AG09309 (cell line): Measurements from ENCODE around the gene SNRPD1.

Source experiments
- DNase-seq: peaks from one replicate; pipeline ENCODE4 v3.0.0-alpha.2; 2010; ENCODE audit warnings: low read depth
- H3K4me3 ChIP-seq: 2 replicates; pipeline ENCODE4 v1.5.1; 2011; ENCODE audit warnings: mild to moderate bottlenecking, low read depth, low read length, moderate library complexity; ENCODE audit not compliant: control insufficient read depth
- TF ChIP-seq, protein P1 (sequence below): IDR thresholded peaks from 2 replicates; pipeline ENCODE4 v1.5.1; 2011; ENCODE audit warnings: mild to moderate bottlenecking, low read depth, low read length, inconsistent platforms; ENCODE audit not compliant: insufficient read depth, control insufficient read depth; ENCODE audit errors: missing control alignments

The SNRPD1 gene

GRCh38 chr18:21597620-21598019 lies 14.5 kb upstream of the SNRPD1 start:
- DNase-seq: no peak
- TF ChIP-seq, protein P1, sequence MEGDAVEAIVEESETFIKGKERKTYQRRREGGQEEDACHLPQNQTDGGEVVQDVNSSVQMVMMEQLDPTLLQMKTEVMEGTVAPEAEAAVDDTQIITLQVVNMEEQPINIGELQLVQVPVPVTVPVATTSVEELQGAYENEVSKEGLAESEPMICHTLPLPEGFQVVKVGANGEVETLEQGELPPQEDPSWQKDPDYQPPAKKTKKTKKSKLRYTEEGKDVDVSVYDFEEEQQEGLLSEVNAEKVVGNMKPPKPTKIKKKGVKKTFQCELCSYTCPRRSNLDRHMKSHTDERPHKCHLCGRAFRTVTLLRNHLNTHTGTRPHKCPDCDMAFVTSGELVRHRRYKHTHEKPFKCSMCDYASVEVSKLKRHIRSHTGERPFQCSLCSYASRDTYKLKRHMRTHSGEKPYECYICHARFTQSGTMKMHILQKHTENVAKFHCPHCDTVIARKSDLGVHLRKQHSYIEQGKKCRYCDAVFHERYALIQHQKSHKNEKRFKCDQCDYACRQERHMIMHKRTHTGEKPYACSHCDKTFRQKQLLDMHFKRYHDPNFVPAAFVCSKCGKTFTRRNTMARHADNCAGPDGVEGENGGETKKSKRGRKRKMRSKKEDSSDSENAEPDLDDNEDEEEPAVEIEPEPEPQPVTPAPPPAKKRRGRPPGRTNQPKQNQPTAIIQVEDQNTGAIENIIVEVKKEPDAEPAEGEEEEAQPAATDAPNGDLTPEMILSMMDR: no peak
- H3K4me3 ChIP-seq: no peak overlapping the region

- TF ChIP-seq, protein P1: no peak
- DNase-seq: no peak
- H3K4me3 ChIP-seq: peak overlapping the region; percentile 99
Measured at GRCh38 chr18:21598726-21599584, 13.2 kb upstream of the SNRPD1 start.

DNA sequence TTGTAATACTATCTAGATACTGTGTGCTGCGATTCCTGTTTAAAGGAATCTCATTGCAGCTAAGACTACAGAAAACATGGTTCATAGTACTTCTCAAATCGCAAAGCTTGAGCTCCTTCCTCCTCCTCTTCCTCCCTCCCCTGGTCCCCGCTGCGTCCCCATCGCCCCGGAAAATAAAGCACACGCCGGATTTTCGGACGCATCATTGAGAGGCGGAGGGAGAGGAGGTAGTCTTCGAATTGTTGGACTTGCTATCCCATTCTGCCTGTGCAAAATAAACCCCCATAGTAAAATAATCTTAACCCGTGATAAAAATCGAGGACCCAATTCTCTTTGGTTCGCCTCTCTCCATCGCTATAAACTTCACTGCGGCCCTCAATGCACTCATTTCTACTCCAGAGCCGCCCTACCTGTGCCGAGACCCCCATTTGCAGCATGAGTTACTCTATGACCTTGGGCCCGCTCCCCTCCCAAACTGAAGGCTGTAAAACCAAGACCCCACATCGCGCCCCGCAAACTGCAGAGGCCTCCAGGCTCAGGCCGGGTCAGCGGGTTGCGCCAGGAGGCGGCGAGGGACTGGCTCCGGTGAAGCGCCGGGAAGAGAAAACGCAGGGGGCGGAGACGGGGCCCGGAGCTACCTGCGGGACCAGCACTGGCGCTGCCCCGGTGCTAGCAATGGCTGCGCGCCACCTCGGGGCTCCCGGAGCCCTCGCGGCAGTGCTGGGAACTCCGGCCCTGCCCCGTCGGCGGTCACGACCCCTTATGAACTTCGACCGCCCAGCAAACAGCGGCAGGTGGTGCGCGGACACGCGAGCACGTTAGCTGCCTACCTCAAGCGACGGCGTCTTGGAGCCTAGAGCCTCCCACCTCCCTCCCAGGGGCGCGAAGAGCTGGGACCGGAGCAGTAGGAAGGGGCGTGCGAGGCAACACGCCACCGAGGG lies 12.3 kb upstream of the SNRPD1 start:
- DNase-seq: no peak
- TF ChIP-seq, protein P1: peak; percentile 3
- peak overlapping the region; percentile 99 for H3K4me3 ChIP-seq

- peak; percentile 94 for DNase-seq
- TF ChIP-seq, protein P1: peak; percentile 75
- peak within 1 kb of the TSS; percentile 99 for H3K4me3 ChIP-seq
Measured at GRCh38 chr18:21600526-21601410, 11.3 kb upstream of the SNRPD1 start, which contains the start of gene ESCO1. ESCO1 (minus strand) TSS chr18:21600704; CDS start chr18:21574843, 25,861 bp downstream.

DNA sequence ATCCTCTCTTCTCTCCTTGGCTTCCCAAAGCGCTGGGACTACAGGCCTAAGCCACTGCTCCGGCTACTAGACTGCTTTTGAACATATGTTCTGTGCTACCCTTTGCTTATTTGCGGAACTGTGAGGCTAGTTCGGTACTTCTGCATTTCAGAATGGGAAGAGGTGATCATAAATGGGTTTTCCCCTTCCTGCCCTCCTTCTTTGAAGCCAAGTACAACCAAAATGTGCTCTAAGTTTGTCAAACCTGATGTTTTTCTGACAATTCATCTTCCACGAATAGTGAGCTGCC lies 9.9 kb upstream of the SNRPD1 start:
- H3K4me3 ChIP-seq: no peak overlapping the region
- DNase-seq: no peak
- TF ChIP-seq, protein P1: no peak

DNA sequence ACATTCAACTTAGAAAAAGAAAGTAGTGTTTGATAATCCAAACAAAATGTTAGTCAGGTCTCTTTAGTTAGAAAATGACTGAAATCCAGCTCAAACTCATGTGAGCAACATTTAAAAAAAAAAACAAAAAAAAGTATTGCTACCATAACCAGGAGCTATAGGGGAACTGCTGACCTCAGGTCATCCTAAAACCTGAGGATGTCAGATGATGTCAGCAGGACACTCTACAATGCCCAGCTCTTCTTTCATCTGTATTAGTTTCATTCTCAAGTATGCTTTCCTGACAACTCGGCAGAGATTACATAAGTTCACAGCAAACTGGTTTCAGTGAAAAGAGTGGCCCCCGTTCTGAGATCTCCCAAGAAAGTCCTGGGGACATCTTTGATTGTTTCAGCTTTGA lies 7.4 kb upstream of the SNRPD1 start:
- H3K4me3 ChIP-seq: no peak overlapping the region
- no peak for DNase-seq
- TF ChIP-seq, protein P1: no peak
